Measurements from ENCODE around the gene DTYMK.

Gene DTYMK

GRCh38 chr2:241649927-241650326 is 36.7 kb downstream of the DTYMK start:
- no peak for DNase-seq (ENCODE audit: low read depth, low spot score)

GRCh38 chr2:241649404-241649803 is 37.2 kb downstream of the DTYMK start:
- DNase-seq (ENCODE audit: low read depth, low spot score): no peak

- no peak for DNase-seq (ENCODE audit: low read depth, low spot score)
These were observed 38.2 kb downstream of the DTYMK start for GRCh38 chr2:241648453-241648852.

- no peak for DNase-seq (ENCODE audit: low read depth, low spot score)
These were observed 40.5 kb downstream of the DTYMK start for GRCh38 chr2:241645915-241646645.

GRCh38 chr2:241645056-241645914 is 41.3 kb downstream of the DTYMK start:
- DNase-seq (ENCODE audit: low read depth, low spot score): no peak

GRCh38 chr2:241641631-241642030 is 45.0 kb downstream of the DTYMK start:
- DNase-seq (ENCODE audit: low read depth, low spot score): no peak

- no peak for DNase-seq (ENCODE audit: low read depth, low spot score)
These were observed 46.3 kb downstream of the DTYMK start for GRCh38 chr2:241640165-241640795.

GRCh38 chr2:241639385-241639784 is 47.2 kb downstream of the DTYMK start:
- DNase-seq (ENCODE audit: low read depth, low spot score): no peak

GRCh38 chr2:241638940-241639339 is 47.7 kb downstream of the DTYMK start:
- no peak for DNase-seq (ENCODE audit: low read depth, low spot score)

GRCh38 chr2:241637795-241638660 is 48.6 kb downstream of the DTYMK start:
- no peak for DNase-seq (ENCODE audit: low read depth, low spot score)

- peak; percentile 42 for DNase-seq (ENCODE audit: low read depth, low spot score)
These were observed 49.4 kb downstream of the DTYMK start, which contains the start of the genes ATG4B and THAP4 for GRCh38 chr2:241637018-241637794. TSS of gene ATG4B (plus strand) at chr2:241637693. CDS start at chr2:241637715, 22 bp downstream. TSS of gene THAP4 (minus strand) at chr2:241637158. CDS start at chr2:241637017, 141 bp downstream.

- no peak for DNase-seq (ENCODE audit: low read depth, low spot score)
These were observed 50.2 kb downstream of the DTYMK start for GRCh38 chr2:241636182-241637017.

GRCh38 chr2:241635756-241636155 is 50.9 kb downstream of the DTYMK start:
- no peak for DNase-seq (ENCODE audit: low read depth, low spot score)

GRCh38 chr2:241633561-241633960 is 53.1 kb downstream of the DTYMK start:
- no peak for DNase-seq (ENCODE audit: low read depth, low spot score)

GRCh38 chr2:241632478-241633325 is 53.9 kb downstream of the DTYMK start:
- no peak for DNase-seq (ENCODE audit: low read depth, low spot score)

- no peak for DNase-seq (ENCODE audit: low read depth, low spot score)
These were observed 56.7 kb downstream of the DTYMK start for GRCh38 chr2:241629762-241630435.

- DNase-seq (ENCODE audit: low read depth, low spot score): no peak
These were observed 58.9 kb downstream of the DTYMK start for GRCh38 chr2:241627675-241628074.

Measured in activated naive CD8-positive, alpha-beta T cell treated with anti-CD3 and anti-CD28 coated beads, Interleukin-2, amount 50 U/mL, for 16 hours (primary cell).